H1 (cell line): ENCODE measurements around the gene FPGS. TPM values are rescaled to one million over a fixed set of nuclear protein-coding genes. Genes with fewer than 3 reads are reported as not detected.

Experiments
- ASH2L ChIP-seq: fragments of 200-600, 300-600 bp; sonication (generic); IDR thresholded peaks from one replicate; pipeline ENCODE4 v1.7.1; 2017; ENCODE audit warnings: low read length
- CHD1 ChIP-seq: IDR thresholded peaks from 2 replicates; pipeline ENCODE4 v1.6.1; 2012; ENCODE audit warnings: low read depth, low read length, improper control_type of control experiment
- CHD7 ChIP-seq: fragments of 300-600 bp; sonication (generic); IDR thresholded peaks from 2 replicates; pipeline ENCODE4 v1.7.1; 2012; ENCODE audit warnings: low read length, moderate library complexity, mild to moderate bottlenecking, inconsistent platforms; ENCODE audit not compliant: insufficient replicate concordance
- E2F6 ChIP-seq: IDR thresholded peaks from 2 replicates; pipeline ENCODE4 v1.6.1; 2012; ENCODE audit warnings: inconsistent platforms
- GTF2F1 ChIP-seq: IDR thresholded peaks from 2 replicates; pipeline ENCODE4 v1.6.1; 2012; ENCODE audit warnings: low read depth, low read length, improper control_type of control experiment, borderline replicate concordance
- NANOG ChIP-seq: IDR thresholded peaks from 2 replicates; pipeline ENCODE4 v1.6.1; 2011; ENCODE audit warnings: low read length, low read depth, mild to moderate bottlenecking, inconsistent platforms; ENCODE audit not compliant: insufficient read depth, poor library complexity, severe bottlenecking
- PHF8 ChIP-seq: fragments of 200-600 bp; sonication (generic); conservative IDR thresholded peaks from 2 replicates; pipeline ENCODE4 v1.7.1; 2012; ENCODE audit warnings: low read depth, mild to moderate bottlenecking, inconsistent platforms, low read length, moderate library complexity
- SIN3A ChIP-seq, 2 experiments: IDR thresholded peaks in 1 of 2; conservative IDR thresholded peaks in 1 of 2; 2 replicates each; pipeline ENCODE4 v1.6.1; 2011 to 2012; ENCODE audit warnings: low read length in 2 of 2, improper control_type of control experiment in 1 of 2, low read depth in 1 of 2, mild to moderate bottlenecking in 1 of 2
- polyA plus RNA-seq, 7 experiments: library from polyadenylated mRNA; depleted of rRNA in 3 of 7; stranded (reverse) in 5 of 7; unstranded in 2 of 7; fragments of >200 nt in 5 of 7; fragments of 200-250 nt in 2 of 7; gene quantifications; 1 replicate in 5 of 7; 2 replicates in 1 of 7; 4 replicates in 1 of 7; pipeline versions ENCODE4 v1.2.1 to v1.2.3, GENCODE V29; 2011 to 2013; ENCODE audit warnings: missing spikeins in 2 of 7, mixed read lengths in 2 of 7
- total RNA-seq: library from RNA; stranded (reverse); fragmentation: NEBNext Ultra II Directional; extraction: Animal tissue kit (Norgen Biotek cat#: 25700); gene quantifications from 2 replicates; pipeline ENCODE4 v1.2.1, GENCODE V29; 2021

FPGS gene
- total and polyA plus RNA-seq, 2 of the 8 experiments (the other 6 are each of a cell fraction or from before 2014, with no cell fraction given) = 62.4 to 83.0 TPM

GRCh38 chr9:127785023-127785932, 17.4 kb upstream of the FPGS start (continued):
- no peak for TF ChIP-seq CHD7
- TF ChIP-seq CHD1 = no peak
- peak; percentile 47 for TF ChIP-seq PHF8
- no peak for TF ChIP-seq GTF2F1
- TF ChIP-seq NANOG = no peak
- no peak for TF ChIP-seq ASH2L
- TF ChIP-seq SIN3A (conservative IDR thresholded peaks at IDR 0.05 in 1 of 2, IDR thresholded peaks at IDR 0.05 in 1 of 2; ENCODE audit: low read depth in 1 of 2, low read length in 2 of 2) = no peak
- no peak; the same call in 1 of the 2 replicates for TF ChIP-seq E2F6
